Hematopoietic multipotent progenitor cell (in vitro differentiated cells): ENCODE measurements around the gene SRGAP1. TPM values are rescaled to one million over a fixed set of nuclear protein-coding genes. Genes with fewer than 3 reads are reported as not detected.

Experiments used
- DNase-seq, 3 donors: peaks; one replicate each; pipeline ENCODE4 v3.0.0-alpha.2; 2011 to 2015; ENCODE audit warnings: low read depth in 2 of 3, low spot score in 2 of 3
- total RNA-seq: library from RNA; depleted of rRNA; stranded (reverse); fragments of >200 nt; gene quantifications from one replicate; pipeline ENCODE4 v1.2.3, GENCODE V29; 2012

Gene SRGAP1
- total RNA-seq, 1 donor, result 0.27 TPM

DNA sequence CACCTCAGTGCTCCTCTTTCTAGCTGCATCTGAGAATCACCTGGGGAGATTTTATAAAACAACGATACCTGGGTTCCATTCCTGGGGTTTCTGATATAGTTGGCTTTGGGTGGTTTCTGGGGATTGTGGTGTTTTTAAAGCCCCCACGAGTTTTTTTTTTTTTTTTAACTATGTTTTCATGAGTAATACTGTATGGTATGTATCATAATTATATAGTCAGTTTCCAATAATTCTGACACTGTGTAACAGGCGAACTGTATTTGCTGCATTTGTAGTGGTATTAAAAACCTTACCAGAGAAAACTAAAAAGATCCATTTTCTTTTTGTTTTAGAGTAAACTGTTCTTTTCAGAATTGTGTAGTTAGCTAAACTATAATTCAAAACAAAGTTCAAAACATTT lies 84.9 kb downstream of the SRGAP1 start:
- DNase-seq, result no peak

DNA sequence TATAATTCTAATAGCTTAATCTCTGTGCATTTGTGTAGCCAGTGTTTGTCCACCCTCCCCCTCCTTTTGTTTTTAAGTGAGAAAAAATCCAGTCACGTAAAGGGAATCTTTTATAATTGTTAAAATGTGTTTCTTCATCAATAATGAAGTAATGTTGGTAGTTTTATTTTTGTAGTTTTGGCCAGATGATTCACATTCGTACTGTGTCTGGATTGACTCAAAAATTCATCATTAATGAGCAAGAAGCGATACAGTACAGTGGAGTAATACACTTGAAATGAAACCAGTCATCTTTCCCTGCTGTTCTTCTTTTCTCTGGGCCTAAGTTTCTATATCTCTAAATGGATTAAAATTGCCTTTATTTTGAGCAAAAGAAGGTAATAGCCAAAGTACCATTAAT lies 86.5 kb downstream of the SRGAP1 start:
- no peak for DNase-seq

DNA sequence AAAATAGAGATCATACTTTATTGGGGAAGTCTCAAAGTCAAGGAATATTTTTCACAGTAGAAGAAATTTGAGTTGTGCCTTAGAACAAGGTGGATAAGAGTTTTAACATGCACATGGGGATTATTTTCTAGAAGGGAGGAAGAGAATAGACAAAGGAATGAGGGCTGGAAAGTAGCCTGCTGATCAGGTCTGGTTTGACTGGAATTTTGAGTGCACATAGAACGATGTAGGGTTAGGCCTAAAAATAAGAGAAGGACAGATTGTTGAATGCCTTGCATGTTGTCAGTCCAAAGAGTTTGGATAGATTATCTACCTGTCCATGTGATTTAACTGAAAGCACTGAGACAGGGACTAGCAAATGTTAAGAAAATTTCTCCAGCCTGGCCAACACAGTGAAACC lies 87.2 kb downstream of the SRGAP1 start:
- no peak for DNase-seq

DNA sequence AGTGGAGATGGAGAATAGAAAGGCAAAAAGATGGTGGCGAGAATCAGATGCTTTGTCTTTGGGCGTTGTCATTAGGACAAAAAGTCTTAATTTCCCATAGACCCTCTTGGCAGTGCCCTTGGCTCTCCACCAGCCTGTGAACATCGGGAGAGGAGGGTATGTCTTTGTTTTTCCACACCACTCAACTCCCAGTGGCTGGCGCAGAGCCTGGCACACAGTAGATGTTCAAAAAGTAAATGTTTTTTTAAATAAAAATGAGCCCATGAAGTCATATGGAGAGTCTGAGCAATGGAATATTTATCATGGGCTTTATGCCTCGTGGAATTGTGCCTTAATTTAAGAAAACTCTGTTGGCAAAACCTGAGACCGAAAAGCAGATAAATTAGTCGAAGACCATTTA lies 90.4 kb downstream of the SRGAP1 start:
- no peak for DNase-seq

DNA sequence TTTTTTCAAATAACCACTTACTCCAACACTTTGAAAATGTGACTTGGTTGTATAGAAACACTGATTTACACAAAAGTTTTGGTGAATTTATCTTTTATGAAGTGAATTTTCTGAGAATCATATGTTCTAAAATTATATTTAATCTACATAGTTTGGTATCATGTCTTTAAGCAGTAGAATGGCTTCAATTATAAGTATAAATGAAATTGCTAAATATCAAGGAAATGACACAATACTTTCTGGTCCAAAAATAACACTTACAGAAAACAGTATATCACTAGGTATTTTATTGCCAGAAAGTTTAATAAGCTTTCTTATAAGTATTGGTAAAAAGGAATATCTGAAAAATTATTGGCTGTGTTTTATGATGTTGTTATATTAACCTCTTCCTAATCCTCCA lies 90.9 kb downstream of the SRGAP1 start:
- DNase-seq, result no peak

DNA sequence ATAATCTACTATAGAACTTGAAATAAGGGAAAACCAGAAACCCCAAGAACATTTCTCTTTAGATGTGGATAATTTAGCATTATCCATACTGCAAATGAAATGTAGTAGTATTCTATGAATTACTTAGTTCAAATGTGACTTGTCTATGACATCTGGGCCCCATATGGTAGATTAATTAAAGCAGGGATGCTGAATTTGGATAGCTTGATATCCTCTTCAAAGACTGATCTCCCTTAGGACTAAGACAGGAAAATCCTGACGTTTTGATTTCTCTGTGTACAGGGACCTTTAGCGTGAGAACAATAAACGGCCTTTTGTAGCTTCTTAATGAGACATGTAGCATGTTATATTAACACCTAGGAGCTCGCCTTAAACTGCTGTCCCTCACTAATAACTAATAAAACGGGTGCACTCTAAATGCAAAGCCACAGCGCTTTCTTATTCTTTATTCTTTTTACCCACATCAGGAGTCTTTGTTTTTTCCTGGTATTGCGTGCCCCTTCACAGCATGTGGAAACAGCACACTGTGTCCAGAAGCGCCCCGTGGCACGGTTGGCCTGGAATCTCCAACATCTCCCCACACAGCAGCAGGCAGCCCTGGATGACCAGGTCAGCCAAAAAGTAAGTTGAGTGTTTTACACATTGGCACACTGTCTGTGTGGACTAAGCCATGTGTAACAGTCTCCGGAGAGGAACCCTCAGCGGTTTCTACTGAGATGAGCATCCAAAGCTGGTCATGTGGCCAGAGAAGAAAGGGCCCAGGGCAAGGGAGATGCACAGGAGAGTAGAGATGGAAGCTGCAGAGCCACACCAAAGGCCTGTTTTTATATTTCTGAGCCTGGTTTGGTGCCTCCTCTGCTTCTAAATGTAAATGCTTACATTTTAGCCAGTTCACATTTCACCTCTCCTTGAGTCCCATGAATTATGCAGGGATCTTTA lies 93.1 kb downstream of the SRGAP1 start:
- DNase-seq, result no peak

DNA sequence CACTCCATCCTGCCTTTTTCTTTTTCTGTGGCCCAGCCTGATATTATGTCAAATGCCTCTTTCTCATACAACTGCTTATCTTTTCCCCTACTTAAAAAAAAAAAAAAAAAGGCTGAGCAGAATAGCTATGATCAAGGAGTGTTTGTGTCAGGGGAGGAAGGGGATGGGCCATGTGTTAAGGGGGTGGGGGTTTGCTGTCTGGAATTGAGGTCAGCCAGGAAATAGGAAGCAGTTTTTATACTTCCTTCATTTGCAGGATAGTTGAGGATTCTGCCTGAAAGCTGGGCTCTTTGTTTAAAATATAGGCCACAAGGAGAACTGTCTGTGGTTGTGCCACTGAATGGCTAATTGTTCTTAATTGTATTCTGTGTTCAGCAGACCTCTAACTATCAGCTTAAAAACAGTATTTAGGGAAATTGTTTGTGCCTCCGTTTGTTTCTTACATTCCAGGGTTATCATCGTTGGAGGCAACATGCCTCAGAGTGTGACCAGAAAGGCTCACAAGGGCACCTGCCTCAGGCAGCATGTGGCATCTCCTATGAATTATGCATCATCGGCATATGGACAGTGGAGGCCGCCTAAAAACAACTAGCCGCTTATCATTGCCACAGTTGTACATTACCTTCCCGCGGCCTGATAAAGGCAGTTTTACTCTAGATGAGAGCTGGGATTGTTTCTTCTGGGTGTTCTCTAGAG lies 96.0 kb downstream of the SRGAP1 start:
- no peak for DNase-seq

DNA sequence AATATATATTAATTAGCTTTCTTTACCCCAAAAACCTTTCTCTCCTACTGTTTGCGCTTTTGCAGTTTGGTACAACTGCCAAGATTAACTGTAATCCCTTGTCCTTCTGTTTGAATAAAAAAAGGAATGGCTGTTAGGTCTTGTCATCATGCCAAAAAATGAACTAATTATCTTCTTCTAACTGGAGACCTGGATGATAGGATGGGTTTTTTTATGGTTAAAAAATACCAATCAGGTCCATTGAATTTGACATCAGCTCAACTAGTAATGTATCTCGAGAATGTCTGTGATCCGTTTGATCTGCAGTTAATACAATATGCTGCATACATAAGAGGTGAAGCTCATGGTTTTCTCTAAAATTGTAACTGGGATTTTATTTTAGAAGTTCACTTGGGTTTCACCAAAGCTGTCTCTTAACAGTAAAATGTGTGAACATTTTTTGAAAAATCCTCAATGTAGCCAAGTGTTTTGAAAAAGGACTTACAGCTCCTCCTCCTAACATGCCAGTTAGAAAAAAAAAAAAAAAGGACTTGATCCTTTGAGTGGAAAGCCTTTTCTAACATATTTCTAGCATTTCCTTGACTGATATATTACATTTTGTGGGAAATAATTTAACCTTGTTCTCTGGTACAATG lies 96.8 kb downstream of the SRGAP1 start:
- DNase-seq, result no peak

DNA sequence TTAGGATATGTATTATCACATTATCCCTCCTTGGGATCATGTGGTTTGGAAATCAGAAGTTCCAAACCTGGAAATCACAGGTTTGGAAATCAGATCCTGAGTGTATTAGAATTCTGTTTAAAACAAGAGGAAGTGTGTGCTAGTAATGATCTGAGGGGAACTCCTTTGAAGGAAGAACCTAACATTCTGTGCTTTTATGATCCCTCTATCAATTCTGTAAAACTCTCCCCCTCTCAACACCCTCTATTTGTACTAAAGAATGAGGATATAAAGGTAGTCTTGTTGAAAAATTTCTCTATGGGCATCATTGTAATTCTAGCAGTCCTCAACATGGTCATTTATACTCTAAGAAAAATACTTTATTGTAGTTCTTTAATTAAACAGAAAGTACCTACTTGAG lies 97.4 kb downstream of the SRGAP1 start:
- DNase-seq, result no peak

DNA sequence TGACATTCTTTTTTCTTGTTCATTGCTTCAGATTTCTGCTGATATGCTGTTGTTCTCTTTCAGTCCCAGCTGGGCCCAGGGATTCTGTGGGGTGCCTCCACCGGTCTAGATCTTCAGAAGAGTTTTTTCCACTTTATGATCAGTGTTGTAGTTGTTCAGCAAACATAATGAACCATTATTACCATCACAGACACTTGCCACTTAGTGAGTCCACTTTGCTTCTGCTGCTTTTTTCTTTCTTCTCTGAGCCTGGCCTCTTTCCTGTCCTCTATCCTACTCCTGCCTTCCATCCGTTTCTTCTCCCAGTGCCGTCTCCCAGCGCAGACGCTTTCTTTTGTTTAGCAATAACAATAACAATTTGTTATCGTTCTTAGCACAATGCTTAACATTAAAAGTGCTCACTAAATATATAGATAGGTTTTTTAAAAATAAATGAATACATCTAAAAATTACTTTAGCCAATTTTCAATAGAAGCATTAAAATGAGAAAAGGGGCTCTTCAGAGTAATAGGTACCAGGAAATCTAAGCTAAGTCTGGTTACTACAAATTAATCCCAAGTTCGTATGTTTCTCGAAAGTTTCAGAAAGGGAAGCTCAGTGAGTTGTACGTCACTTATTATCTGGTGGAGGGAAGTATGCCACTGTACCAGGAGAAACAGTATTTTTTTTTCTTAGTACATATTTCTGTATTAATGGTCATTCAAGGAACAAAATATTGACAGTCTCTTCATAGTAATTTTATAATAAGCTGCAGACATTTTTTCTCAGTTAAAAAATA lies 98.2 kb downstream of the SRGAP1 start:
- DNase-seq, result no peak

DNA sequence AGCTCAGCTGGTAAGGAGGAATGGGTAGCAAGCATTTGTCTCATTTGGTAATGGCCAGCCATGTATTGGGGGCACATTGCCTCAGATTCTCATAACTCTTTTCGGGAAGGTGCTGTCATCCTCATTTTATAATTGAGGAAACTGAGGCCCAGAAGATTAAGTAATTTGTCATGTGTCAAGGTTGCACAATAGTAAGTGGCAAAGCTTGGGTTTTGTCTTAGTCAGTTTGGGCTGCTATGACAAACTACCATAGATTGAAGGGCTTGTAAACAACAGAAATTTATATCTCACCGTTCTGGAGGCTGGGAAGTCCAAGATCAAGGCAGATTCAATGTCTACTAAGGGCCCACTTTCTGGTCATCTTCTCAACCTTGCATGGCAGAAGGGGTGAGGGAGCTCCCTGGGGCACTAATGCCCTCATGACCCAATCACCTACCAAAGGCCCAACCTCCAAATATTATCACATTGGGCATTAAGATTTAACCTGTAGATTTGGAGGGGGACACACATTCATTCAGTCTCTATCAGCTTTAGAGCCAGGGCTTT lies 99.6 kb downstream of the SRGAP1 start:
- no peak for DNase-seq

DNA sequence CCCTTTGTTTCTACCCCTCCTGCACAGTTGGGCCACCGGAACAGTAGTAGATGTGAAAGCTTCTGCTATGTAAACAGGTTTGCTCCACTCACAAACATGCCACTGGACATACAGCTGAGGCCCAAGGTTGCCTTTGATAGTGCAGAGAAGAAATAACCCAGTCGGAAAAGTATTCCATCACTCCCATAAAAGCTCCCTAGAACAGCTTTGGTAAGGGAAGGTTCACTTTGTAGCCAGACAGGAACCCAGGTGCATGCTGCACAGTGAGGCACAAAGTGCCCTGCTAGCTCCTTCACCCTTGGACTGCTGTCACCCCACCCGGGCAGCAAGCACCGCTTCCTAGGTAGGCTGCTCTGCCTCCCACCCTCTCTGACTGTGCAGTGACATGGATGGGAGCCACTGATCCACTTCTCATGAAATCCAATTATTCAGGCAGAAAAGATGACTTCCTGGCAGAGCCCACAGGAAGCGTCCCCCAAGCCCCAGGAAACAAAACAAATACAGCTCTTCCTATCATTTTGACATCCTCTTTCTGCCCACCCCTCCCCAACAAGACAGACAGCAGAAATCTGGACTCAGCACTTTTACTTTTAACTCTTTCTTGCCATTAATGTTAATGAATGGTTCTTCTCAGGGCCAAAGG lies 100.2 kb downstream of the SRGAP1 start:
- peak in 1 of 3 donors; percentile 11 for DNase-seq

DNA sequence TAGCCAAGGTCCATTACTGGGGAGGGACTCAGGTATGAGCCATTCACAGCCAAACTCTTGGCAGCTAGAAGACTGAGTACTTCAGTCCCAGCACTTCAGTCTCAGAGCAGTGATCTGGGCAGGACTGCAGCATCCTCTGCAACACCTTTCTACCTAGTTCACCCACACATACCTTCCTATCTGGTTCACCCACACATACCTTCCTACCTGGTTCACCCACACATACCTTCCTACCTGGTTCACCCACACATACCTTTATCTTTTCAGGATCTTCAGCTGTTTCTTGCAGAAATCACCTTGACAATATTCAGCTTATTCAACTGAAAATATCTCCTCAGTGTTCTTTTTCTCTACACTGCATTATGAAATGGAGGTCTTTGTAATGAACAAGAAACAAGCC lies 101.3 kb downstream of the SRGAP1 start:
- no peak for DNase-seq

DNA sequence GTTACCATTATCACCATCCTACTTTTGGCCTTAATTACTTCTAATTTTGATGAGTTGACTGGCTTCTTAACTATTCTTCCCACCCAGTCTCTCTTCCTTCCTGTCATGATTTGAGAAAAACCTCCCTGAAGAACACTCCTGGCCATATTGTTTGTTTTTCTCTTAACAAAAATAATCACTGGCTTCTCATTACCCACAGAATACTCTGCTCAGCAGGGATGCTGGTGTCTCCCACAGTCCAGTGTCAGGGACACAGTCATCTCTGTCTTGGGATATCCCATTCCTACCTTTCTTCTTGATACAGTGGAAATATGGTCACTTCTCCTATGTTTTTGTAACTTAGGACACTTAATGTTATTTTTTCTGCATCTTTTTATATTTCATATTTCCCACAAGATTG lies 103.7 kb downstream of the SRGAP1 start:
- no peak for DNase-seq

DNA sequence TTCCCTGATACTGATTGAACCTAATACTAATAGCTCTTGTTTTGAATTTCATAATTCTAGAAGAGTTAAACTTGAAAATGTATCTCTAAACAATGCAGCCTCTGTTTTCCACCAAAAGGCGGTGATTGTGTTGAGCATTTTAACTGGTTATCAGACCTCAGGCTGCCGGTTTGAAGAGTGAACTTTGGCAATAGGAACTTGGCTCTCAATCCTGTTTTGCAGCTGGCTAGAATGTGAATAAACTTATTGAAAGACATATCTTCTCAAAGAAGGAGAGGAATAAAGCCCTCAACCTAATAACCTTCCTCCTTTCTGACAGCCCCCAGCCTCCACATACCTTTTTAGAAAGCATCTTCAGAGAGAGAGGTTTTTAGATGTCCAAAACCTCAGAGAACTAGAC lies 105.4 kb downstream of the SRGAP1 start:
- DNase-seq, result no peak

DNA sequence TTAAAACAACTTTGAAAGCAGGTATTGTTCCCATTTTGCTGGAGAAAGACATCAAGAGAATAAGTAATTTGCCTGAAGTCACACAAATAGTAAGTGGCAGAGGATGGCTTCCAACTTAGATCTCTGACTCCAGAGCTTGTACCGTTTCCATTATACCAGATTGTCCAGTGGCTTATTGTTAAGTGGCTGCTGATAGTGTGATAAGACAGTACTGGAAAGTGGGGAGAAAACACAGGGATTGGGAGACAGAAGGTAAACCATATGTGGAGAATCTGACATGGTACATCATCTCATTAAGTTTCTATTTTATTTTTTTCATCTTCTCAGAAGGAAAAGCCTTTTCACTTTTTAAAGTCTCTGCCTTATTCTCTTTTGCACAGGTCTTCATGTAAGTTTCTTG lies 108.5 kb downstream of the SRGAP1 start:
- no peak for DNase-seq

DNA sequence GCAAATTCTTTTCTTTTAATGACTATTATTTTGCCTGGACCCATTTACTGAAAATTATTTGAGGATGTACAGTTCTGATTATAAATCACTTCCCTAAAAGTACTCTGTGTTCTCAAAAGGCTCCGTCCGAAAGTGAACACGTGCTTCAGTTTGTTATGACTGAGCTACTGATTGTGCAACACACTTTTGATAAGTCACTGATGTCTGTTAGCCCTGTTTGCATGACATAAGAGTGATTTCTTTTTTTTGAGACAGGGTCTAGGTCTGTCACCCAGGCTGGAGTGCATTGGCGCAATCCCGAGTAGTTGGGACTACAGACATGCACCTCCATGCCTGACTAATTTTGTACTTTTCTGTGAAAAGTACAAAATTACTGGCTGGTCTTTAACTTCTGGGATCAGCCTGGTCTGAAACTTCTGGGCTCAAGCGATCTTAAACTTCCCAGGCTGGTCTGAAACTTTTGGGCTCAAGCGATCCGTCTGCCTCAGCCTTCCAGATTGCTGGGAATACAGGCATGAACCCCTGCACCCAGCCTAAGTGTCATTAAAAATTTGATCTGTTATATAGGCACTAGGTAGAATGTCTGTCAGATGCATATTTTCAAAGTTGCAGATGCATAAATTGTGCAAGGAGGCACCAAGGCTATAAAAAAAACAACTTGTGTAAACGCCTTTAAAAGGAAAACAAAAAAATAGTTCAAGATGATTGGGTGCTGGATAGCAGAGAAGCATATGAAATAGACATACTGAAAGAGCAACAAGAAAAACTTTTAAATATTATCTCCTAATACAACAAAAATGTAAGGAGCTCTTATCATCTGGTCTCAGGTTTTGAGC lies 111.5 kb downstream of the SRGAP1 start:
- DNase-seq, result peak in 2 of 3 donors; percentile 33 to 67

DNA sequence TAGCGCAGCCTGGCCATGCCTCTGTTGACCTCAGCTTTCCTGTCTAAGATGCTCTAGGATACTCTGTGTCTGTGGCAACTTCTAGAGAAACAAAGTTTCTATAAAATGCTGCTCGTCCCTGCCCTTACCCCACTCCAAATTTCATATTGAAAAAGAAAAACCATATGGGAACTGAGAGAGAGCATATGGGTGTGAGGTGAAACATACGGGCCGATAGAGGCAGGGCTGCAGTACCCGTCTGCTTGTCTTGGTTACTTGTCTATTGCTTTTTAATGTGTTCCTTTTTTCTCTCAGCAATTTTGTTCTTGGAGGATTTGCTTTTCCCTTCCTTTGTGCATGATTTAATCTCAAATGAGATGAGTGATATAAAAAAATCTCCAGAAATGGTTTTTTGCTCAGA lies 113.0 kb downstream of the SRGAP1 start:
- DNase-seq, result no peak

DNA sequence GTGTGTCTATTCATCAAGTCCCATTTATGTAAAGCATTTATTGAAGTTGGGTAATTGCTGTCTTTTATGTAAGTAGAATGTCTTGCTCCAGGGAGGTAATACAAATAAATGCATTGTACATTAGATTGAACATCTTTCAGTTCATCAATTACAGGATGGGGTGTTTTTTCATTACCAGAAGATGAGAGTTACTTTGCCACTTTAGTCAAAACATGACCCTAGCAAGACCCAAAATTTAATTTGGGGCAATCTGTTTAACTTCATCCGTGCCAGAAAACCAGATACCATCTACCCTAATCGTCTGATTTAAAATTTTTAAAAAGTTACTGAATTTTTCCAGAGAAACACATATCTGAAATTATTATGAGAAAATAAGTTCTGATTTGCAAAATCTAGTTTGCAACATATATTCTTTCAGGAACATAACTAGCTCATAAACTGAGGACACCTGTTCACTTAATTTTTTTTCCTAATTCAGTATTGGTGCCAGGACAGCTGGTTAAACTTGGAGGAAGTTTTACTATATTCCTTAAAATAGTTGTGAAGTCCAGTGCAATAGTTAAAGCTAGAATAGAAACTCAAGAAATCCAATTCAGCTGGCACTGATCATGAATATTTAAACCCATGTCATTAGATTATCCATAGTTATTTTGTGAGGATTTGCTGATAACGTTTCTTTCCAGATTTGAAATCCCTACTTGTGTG lies 114.5 kb downstream of the SRGAP1 start:
- no peak for DNase-seq
